OCI-LY3 (cell line): Measurements from ENCODE around the gene LMO3.

Experiments
- EZH2phosphoT487 ChIP-seq: fragments of 200-600 bp; shearing (Covaris generic); IDR thresholded peaks from 2 replicates; pipeline ENCODE4 v1.6.1; 2018; ENCODE audit warnings: antibody characterized with exemption, mixed run types, low read depth
- TF ChIP-seq, protein P1 (sequence below): fragments of 200-600, 300-600 bp; sonication (generic); IDR thresholded peaks from 2 replicates; pipeline ENCODE4 v1.5.1; 2014; ENCODE audit warnings: antibody characterized with exemption, low read length, low read depth

DNA sequence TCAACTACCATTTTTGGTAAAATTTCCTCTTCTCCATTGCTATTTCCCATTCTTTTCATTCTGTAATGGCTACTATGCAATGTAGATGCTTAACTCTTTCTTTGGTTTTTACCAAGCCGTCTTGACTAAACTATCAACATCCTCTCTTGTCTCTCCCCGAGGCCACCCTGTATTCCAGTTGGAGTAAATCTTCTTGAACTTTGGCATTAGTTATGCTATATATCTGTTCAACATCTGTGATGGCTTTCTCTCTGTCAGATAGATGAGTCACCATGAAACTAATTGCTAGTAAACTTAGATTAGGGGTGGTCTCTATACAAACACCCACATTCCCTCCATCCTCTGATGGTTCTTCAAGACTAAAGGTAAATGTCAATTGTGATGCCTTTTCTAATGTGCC is 63.4 kb downstream of the LMO3 start:
- TF ChIP-seq, protein P1, sequence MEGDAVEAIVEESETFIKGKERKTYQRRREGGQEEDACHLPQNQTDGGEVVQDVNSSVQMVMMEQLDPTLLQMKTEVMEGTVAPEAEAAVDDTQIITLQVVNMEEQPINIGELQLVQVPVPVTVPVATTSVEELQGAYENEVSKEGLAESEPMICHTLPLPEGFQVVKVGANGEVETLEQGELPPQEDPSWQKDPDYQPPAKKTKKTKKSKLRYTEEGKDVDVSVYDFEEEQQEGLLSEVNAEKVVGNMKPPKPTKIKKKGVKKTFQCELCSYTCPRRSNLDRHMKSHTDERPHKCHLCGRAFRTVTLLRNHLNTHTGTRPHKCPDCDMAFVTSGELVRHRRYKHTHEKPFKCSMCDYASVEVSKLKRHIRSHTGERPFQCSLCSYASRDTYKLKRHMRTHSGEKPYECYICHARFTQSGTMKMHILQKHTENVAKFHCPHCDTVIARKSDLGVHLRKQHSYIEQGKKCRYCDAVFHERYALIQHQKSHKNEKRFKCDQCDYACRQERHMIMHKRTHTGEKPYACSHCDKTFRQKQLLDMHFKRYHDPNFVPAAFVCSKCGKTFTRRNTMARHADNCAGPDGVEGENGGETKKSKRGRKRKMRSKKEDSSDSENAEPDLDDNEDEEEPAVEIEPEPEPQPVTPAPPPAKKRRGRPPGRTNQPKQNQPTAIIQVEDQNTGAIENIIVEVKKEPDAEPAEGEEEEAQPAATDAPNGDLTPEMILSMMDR = no peak
- no peak for TF ChIP-seq EZH2phosphoT487
